ENCODE data around the gene CHPF2.

The CHPF2 gene, protein sequence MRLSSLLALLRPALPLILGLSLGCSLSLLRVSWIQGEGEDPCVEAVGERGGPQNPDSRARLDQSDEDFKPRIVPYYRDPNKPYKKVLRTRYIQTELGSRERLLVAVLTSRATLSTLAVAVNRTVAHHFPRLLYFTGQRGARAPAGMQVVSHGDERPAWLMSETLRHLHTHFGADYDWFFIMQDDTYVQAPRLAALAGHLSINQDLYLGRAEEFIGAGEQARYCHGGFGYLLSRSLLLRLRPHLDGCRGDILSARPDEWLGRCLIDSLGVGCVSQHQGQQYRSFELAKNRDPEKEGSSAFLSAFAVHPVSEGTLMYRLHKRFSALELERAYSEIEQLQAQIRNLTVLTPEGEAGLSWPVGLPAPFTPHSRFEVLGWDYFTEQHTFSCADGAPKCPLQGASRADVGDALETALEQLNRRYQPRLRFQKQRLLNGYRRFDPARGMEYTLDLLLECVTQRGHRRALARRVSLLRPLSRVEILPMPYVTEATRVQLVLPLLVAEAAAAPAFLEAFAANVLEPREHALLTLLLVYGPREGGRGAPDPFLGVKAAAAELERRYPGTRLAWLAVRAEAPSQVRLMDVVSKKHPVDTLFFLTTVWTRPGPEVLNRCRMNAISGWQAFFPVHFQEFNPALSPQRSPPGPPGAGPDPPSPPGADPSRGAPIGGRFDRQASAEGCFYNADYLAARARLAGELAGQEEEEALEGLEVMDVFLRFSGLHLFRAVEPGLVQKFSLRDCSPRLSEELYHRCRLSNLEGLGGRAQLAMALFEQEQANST

DNA sequence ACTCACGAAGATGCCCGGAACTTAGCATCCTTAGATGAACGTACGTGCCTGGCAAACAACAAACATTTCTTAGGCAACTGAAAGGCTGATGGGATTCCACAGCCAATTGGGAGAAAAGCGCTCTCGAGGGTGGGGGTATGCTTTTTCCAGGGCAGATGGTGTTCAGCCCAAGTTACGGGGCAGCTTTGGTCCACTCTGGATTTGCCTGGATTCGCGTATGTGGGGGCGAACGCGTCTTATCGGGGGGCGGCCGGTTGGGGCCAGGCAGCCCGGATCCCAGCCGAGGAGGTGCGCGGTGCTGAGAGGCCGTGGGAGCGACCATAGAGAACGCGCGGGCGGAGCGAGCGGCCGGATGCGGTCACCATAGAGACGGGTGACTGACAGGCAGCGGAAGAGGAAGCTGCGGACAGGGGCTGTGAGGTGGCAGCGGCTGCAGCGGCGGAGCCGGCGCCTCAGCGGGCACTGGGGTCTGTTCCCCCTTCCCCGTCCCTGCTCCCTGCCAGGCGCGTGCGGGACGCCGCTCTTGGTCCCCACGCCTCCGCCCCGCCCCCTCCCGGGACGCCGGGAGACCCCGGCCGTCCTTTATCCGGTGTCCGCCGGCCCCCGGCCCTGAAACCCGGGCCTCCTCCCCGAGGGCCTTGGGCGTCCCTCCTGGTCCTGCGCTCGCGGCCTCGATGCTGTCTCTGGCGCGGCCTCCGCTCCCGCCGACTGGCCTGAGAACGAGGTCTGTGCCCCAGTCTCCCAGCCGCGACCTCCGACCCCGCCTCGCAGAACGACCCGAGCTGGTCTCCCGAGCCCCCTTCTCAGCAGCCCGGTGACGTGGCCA lies at the start of gene CHPF2:
Gene CHPF2 (plus strand): TSS at position 393 of the 826 bp plus-strand sequence. CDS start 1,529 bp downstream, outside the sequence.
- DNase-seq (ENCODE audit: low spot score) = peak; percentile 95

DNA sequence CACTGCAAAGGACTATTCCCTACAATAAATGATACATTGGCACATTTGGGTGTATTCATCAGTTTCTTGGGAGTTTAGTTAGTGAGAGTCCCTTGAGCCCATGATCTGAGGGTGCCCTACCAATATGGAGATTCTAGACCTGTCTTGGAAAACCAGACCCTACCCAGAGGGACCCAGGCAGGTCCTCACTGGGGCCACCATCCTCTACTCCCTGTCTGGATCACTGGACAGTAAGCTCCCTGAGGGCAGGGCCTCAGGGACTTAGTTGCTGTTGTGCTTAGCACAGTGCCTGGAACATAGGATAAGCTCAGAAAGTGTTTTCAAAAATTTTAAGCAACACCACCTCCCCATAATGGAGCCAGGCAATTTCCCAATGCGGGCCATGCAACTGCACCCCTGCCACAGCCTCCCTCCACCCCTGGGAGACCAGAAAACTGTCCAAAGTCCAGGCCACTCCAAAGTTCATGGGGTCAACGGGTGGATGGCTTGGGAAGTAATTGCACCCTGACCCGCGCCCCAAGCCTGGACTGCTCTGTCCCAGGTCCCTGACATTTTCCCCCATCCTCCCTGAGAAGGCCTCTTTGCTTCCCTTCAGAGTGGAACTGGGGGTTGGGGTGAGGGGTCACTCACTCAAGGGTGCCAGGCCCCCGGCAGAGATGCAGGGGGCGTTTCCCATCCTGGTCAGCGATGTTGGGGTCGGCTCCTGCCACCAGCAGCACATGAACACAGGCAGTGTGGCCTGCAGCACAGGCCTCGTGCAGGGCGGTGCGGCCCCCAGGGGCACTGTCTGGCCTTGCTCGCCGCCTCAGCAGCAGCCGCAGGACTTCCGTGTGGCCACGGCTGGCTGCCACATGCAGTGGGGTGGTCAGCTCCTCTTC lies 46.3 kb upstream of the CHPF2 start:
- DNase-seq (ENCODE audit: low spot score) = no peak

GRCh38 chr7:151186640-151187408 lies 45.5 kb upstream of the CHPF2 start, which contains the start of gene ASB10:
Gene ASB10, minus strand, starts transcription at chr7:151187250. Its CDS starts 120 bp downstream, at chr7:151187130.
- no peak for DNase-seq (ENCODE audit: low spot score)

DNA sequence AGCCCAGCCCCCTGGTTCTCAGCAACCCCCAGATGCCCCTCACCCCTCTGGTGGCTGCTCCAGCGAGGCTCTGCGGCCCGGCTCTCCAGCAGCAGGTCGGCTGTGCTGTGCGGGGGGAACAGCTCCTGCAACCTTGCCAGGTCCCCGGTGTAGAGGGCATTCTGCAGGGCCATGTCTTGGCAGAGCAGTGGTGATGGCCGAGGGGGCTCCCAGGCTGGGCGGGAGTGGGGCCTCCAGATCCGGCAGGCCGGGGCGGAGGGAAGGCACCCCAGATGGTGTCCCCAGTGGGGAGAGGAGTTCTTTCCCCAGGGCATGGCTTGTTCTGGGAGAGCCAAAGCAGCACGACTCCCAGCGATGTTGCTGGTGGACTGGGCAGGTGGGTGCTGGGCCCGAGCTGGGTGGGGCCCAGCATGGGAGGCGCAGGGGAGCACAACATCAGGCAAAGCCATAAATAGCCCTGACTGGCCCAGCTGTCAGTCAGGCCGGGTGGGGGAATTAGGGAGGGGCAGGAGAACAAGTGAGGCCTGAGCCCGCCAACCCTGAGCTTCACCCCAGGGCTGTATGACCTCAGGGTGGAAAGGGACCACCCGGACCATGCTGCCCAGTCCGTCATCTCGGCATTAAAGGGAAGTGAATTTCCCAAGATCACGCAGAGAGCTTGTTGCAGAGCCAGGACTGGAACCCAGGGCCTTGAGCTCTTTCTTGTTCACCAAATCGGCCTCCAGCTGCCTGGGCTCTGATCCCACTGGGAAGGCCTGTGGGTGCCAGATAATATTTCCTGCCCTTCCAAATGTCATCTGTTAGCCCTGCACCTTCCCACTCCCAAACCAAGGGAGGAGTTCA lies 44.7 kb upstream of the CHPF2 start:
- no peak for DNase-seq (ENCODE audit: low spot score)

- DNase-seq (ENCODE audit: low spot score) = no peak
These were observed 44.1 kb upstream of the CHPF2 start for GRCh38 chr7:151188252-151188542.

DNA sequence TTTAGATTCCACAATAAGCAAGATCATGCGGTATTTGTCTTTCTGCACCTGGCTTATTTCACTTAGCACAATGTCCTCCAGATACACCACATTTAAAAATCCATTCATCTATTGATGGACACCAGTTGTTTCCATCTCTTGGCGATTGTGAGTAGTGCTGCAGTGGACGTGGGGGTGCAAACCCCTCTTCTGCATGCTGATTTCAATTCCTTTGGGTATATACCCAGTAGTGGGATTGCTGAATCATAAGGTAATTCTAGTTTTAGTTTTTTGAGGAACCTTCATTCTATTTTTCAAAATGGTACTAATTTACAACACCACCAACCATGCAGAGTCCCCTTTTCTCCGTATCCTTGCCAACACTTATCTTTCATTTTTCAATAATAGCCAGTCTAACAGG lies 43.2 kb upstream of the CHPF2 start:
- no peak for DNase-seq (ENCODE audit: low spot score)

DNA sequence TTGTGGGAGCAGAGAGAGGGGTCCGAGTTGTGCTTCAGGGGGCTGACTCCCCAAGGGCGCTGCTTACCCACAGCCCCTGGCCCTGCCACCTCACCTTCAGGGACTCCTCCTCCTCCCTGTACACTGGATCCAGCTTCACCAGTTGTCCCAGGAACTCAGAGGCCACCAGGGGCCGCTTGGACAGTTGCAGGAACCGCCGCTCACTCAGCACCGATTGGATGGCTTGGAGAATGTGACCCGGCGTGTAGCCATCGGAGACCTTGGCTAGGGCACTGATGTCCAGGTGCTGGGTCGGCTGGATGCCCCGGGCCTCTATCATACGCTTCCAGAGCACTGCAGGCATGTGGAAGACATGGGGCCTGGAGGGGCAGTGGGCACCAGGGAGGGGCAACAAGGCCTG lies 40.7 kb upstream of the CHPF2 start:
- no peak for DNase-seq (ENCODE audit: low spot score)

DNA sequence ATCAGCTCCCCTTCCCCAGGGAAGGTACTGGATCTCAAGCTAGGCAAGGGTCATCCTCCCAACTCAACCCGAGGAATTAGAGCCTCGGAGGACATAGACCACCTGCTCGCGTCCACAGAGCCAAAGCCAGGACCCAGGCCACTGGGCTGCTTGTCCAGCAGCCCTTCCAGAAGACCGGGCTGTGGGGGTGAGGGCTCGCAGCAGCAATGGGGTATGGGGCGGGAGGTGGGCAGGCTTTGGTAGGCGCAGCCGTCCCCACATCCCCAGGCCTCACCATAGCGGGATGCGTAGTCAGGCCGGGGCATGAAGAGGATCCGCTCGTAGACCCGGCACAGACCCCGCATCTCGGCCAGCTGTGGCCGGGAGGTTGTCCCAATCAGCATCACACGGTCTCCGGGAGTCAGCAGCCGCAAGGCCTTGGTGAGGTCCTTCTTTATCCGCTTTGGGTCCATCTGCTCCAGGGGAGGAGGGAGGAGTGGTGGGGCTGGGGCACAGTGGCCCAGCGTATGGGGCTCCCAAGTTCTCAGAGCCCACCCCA lies 40.2 kb upstream of the CHPF2 start:
- no peak for DNase-seq (ENCODE audit: low spot score)

GRCh38 chr7:151193203-151193978 lies 38.9 kb upstream of the CHPF2 start:
- DNase-seq (ENCODE audit: low spot score) = no peak

DNA sequence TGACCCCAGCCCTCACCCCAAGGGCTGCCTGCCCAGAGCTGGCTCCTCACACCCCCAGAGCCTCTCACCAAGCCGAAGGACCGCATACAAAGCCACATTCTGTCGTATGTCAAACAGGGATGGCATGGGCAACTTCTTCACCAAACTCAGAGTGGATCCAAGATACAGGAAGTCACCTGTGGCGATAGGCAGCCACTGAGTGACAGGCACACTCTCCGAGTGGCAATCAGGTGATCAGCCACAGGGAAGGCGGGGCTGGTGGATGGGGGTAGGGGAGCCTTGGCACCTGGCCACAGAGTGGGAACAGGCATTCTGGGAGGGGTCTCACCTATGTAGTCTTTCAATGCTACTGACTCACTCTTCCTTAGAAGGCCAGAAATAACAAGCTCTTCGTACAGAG lies 38.1 kb upstream of the CHPF2 start:
- DNase-seq (ENCODE audit: low spot score) = no peak

- DNase-seq (ENCODE audit: low spot score) = no peak
These were observed 36.5 kb upstream of the CHPF2 start for GRCh38 chr7:151195616-151196450.

DNA sequence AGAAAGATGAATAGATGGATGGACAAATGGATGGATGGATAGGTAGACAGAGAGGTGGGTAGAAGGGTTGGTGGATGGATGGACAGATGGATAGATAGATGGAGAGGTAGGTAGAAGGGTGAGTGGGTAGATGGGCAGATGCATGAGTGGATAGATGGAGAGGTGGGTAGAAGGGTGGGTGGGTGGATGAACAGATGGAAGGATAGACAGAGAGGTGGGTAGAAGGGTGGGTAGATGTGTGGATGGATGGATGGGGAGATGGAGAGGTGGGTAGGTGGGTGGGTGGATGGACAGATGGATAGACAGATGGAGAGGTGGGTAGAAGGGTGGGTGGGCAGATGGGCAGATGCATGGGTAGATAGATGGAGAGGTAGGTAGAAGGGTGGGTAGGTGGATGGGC lies 34.4 kb upstream of the CHPF2 start:
- no peak for DNase-seq (ENCODE audit: low spot score)

- no peak for DNase-seq (ENCODE audit: low spot score)
These were observed 33.1 kb upstream of the CHPF2 start for GRCh38 chr7:151198945-151199848.

- no peak for DNase-seq (ENCODE audit: low spot score)
These were observed 30.9 kb upstream of the CHPF2 start for GRCh38 chr7:151201344-151201743.

DNA sequence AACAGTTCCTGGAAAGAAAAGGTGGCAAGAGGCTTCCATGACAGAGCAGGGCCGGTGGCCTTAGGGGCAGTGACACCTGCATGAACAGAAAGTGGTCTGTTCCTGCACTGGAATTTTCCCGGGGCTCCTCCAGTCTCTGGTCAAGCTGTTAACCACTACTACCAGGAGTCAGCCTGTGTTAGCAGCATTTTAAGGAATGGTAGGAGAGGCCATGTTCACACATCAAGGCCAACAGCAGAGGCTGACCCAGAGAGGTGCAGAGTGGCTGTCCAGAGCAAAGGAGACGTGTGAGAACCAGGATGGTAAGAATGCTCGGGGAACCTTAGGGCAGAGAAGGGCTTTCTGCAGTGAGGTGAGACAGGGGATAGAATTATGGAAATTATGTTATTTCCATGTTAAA lies 30.5 kb upstream of the CHPF2 start:
- no peak for DNase-seq (ENCODE audit: low spot score)

DNA sequence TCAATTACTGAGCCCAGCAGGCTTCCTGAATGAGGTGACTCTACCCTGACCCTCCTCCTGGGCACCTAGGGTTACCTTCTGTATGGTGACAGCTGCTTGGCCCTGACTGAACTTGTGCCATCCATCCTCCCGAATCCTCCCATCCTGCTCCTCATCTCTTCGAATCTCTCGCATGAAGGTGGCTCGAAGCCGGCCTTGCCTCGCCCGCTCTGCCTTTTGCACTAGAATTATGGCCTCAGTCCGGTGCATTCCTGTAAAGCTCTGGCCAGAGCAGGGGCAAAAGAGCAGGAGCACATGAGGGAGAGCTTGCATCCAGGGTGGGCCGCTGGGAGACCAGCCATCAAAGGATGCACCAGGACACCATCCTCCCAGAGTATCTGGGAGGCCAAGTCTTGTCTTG lies 29.4 kb upstream of the CHPF2 start:
- no peak for DNase-seq (ENCODE audit: low spot score)

Measured in AG08395 (cell line).